ENCODE data around the gene BCL7C. TPM values are rescaled to one million over a fixed set of nuclear protein-coding genes. Genes with fewer than 3 reads are reported as not detected.

The BCL7C gene
- total and polyA plus RNA-seq, 2 of the 13 experiments (the other 11 are each of a cell fraction or from before 2014, with no cell fraction given), result 17.7 to 33.8 TPM

DNA sequence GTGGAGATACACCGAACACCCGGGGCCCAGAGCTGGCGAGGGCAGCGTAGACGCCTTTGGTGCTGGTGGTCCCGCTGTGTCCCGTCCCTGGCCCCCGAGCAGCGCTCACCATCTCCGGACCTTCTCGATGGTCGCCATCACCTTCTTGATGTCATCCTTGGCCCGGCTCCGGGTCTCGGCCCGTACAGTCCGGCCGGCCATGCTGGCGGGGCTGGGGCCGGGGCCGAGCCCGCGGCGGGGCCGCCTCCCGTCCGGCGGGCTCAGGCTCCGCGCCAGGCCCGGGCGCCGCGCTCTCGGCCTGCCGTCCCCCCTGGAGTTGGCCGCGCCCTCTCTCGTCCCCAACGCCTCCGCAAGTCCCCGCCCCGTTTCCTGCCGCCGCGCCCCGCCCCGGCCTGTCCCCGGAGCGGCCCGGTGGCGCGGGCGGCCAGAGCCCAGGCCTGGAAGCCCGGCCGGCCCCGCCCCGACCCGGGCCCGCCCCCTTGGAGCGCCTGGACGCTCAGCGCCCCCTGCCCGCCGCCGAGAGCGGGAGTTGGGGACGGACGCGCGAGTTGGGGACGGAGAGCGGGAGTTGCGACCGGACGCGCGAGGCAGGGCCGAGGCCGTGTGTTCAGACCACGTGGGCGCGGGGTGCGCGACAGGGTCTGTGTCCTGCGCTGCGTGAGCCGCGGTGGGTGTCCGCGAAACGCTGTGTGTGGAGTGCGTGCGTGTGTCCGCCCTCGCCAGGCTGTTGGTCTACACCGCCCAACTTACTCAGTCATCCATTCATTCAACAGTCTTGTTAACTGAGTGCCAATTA lies at the start of gene BCL7C (continued):
- TF ChIP-seq, protein P1, sequence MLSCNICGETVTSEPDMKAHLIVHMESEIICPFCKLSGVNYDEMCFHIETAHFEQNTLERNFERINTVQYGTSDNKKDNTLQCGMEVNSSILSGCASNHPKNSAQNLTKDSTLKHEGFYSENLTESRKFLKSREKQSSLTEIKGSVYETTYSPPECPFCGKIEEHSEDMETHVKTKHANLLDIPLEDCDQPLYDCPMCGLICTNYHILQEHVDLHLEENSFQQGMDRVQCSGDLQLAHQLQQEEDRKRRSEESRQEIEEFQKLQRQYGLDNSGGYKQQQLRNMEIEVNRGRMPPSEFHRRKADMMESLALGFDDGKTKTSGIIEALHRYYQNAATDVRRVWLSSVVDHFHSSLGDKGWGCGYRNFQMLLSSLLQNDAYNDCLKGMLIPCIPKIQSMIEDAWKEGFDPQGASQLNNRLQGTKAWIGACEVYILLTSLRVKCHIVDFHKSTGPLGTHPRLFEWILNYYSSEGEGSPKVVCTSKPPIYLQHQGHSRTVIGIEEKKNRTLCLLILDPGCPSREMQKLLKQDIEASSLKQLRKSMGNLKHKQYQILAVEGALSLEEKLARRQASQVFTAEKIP (CRISPR knock-in tag; IDR thresholded peaks at IDR 0.05; ENCODE audit: borderline replicate concordance), result no peak
- TF ChIP-seq ZFP62 (CRISPR knock-in tag; IDR thresholded peaks at IDR 0.05), result no peak
- no peak for TF ChIP-seq EP300 (IDR thresholded peaks at IDR 0.05; ENCODE audit: low read depth in 2 of 2, low read length in 2 of 2)
- peak; percentile 81 for TF ChIP-seq EP300 (CRISPR knock-in tag; IDR thresholded peaks at IDR 0.05; ENCODE audit: borderline replicate concordance)
- TF ChIP-seq ZNF367 (CRISPR knock-in tag; IDR thresholded peaks at IDR 0.05; ENCODE audit: borderline replicate concordance), result peak; percentile 83; the same call in 1 of the 2 replicates
- no peak for TF ChIP-seq ZNF460 (CRISPR knock-in tag; IDR thresholded peaks at IDR 0.05; ENCODE audit: borderline replicate concordance)
- peak; percentile 76 for TF ChIP-seq HDAC2 (CRISPR knock-in tag; IDR thresholded peaks at IDR 0.05)
- TF ChIP-seq ZNF350 (CRISPR knock-in tag; IDR thresholded peaks at IDR 0.05; ENCODE audit: borderline replicate concordance, low read depth), result peak; percentile 49; the same call in 1 of the 2 replicates
- TF ChIP-seq MYNN (CRISPR knock-in tag; IDR thresholded peaks at IDR 0.05; ENCODE audit: low read depth), result peak; percentile 89; the same call in 1 of the 2 replicates
- TF ChIP-seq ZNF556 (CRISPR knock-in tag; IDR thresholded peaks at IDR 0.05; ENCODE audit: borderline replicate concordance), result peak; percentile 92; the same call in 1 of the 2 replicates
- TF ChIP-seq TAF15 (IDR thresholded peaks at IDR 0.05; ENCODE audit: low read depth, low read length, poor library complexity, severe bottlenecking), result no peak
- TF ChIP-seq CBX5 (CRISPR knock-in tag; IDR thresholded peaks at IDR 0.05; ENCODE audit: borderline replicate concordance), result peak; percentile 97
- no peak for TF ChIP-seq PHF5A (CRISPR knock-in tag; IDR thresholded peaks at IDR 0.05; ENCODE audit: low read depth, unreplicated experiment)
- peak; percentile 100 for TF ChIP-seq CHCHD3 (CRISPR knock-in tag; IDR thresholded peaks at IDR 0.05)
- TF ChIP-seq EEA1 (CRISPR knock-in tag; IDR thresholded peaks at IDR 0.05; ENCODE audit: borderline replicate concordance), result peak; percentile 98; the same call in 1 of the 2 replicates
- TF ChIP-seq SKI (IDR thresholded peaks at IDR 0.05; ENCODE audit: partially characterized antibody), result peak; percentile 58
- TF ChIP-seq MED13 (CRISPR knock-in tag; IDR thresholded peaks at IDR 0.05), result peak; percentile 88
- TF ChIP-seq, protein P2, sequence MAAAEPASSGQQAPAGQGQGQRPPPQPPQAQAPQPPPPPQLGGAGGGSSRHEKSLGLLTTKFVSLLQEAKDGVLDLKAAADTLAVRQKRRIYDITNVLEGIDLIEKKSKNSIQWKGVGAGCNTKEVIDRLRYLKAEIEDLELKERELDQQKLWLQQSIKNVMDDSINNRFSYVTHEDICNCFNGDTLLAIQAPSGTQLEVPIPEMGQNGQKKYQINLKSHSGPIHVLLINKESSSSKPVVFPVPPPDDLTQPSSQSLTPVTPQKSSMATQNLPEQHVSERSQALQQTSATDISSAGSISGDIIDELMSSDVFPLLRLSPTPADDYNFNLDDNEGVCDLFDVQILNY (CRISPR knock-in tag; conservative IDR thresholded peaks at IDR 0.05), result peak; percentile 96
- TF ChIP-seq MAFG (CRISPR knock-in tag; IDR thresholded peaks at IDR 0.05), result no peak
- TF ChIP-seq ZNF251 (CRISPR knock-in tag; IDR thresholded peaks at IDR 0.05), result peak; percentile 83; the same call in 1 of the 2 replicates
- TF ChIP-seq NFYB (CRISPR knock-in tag; IDR thresholded peaks at IDR 0.05), result no peak
- TF ChIP-seq ZNF619 (CRISPR knock-in tag; IDR thresholded peaks at IDR 0.05), result peak; percentile 93
- TF ChIP-seq, protein P3, sequence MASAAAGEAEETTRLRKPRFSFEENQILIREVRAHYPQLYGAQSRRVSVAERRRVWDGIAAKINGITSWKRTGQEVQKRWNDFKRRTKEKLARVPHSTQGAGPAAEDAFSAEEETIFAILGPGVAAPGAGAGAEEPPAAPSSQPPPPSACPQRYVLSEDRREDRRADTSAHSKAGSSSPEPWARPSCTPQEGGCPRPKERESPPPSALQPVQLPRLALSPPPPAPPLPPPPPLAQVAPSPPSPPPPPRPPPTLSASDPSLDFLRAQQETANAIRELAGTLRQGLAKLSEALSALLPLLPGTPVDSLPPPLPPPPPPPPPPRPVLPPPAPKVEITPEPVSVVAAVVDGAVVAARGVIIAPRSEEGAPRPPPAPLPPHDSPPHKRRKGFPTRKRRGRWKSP (CRISPR knock-in tag; IDR thresholded peaks at IDR 0.05), result no peak; the same call in 1 of the 2 replicates
- TF ChIP-seq THAP11 (CRISPR knock-in tag; IDR thresholded peaks at IDR 0.05), result peak; percentile 91
- TF ChIP-seq EED (CRISPR knock-in tag; IDR thresholded peaks at IDR 0.05), result no peak; the same call in 1 of the 2 replicates
- TF ChIP-seq FOXM1 (CRISPR knock-in tag; IDR thresholded peaks at IDR 0.05), result peak; percentile 95
- peak; percentile 92 for TF ChIP-seq ZNF841 (CRISPR knock-in tag; IDR thresholded peaks at IDR 0.05; ENCODE audit: borderline replicate concordance)

All from HepG2 (cell line).